DND-41 (cell line): ENCODE measurements around the gene HMGXB3.

Source experiments
- CTCF ChIP-seq: IDR thresholded peaks from 2 replicates; pipeline ENCODE4 v1.5.1; 2012; ENCODE audit warnings: borderline replicate concordance, low read length, moderate library complexity, mild to moderate bottlenecking; ENCODE audit not compliant: poor library complexity, severe bottlenecking; ENCODE audit errors: extremely low read depth
- EZH2 ChIP-seq: IDR thresholded peaks from 3 replicates; pipeline ENCODE4 v1.6.1; 2012; ENCODE audit warnings: borderline replicate concordance, low read depth, mild to moderate bottlenecking, moderate library complexity, low read length, inconsistent platforms; ENCODE audit not compliant: severe bottlenecking

- TF ChIP-seq CTCF (no peak), EZH2 (no peak)
Measured at GRCh38 chr5:150009671-150010387, 9.3 kb downstream of the HMGXB3 start.
